A673 (cell line): Measurements from ENCODE around the gene MRPL20.

Source experiments
- CTCF ChIP-seq: fragments of 300-800, 200-600 bp; sonication (generic); conservative IDR thresholded peaks from 2 replicates; pipeline ENCODE4 v1.5.1; 2017; ENCODE audit warnings: low read depth, mild to moderate bottlenecking, antibody characterized with exemption, low read length, moderate library complexity, mixed read lengths
- EZH2 ChIP-seq: fragments of 200-600 bp; sonication (generic); IDR thresholded peaks from 2 replicates; pipeline ENCODE4 v1.6.1; 2017; ENCODE audit warnings: borderline replicate concordance, low read depth, mild to moderate bottlenecking, mixed read lengths, antibody characterized with exemption, low read length; ENCODE audit not compliant: poor library complexity, severe bottlenecking

GRCh38 chr1:1385931-1386330 lies 21.2 kb downstream of the MRPL20 start:
- TF ChIP-seq CTCF (no peak), EZH2 (no peak)
